Cardiac ventricle fibroblast (primary cell): ENCODE measurements around the gene NLGN2. TPM values are rescaled to one million over a fixed set of nuclear protein-coding genes. Genes with fewer than 3 reads are reported as not detected.

Experiments used
- total RNA-seq: library from RNA; depleted of rRNA; stranded (reverse); fragments of >200 nt; gene quantifications from 2 replicates; pipeline ENCODE4 v1.2.3, GENCODE V29; 2015

The NLGN2 gene
- 20.6 and 23.5 TPM in 2 replicates for total RNA-seq

GRCh38 chr17:7407485-7408251, at the start of gene NLGN2:
Gene NLGN2, plus strand, starts transcription at chr17:7407845. Its CDS starts 411 bp downstream, at chr17:7408256.

GRCh38 chr17:7380855-7381683, 26.6 kb upstream of the NLGN2 start, which contains the start of gene TNK1:
Gene TNK1, plus strand, starts transcription at chr17:7381089. Its CDS starts 1,838 bp downstream, at chr17:7382927.

GRCh38 chr17:7394452-7395191, 13.0 kb upstream of the NLGN2 start, which contains the start of gene PLSCR3:
Gene PLSCR3, minus strand, starts transcription at chr17:7394525. Its CDS starts 415 bp downstream, at chr17:7394110.

DNA sequence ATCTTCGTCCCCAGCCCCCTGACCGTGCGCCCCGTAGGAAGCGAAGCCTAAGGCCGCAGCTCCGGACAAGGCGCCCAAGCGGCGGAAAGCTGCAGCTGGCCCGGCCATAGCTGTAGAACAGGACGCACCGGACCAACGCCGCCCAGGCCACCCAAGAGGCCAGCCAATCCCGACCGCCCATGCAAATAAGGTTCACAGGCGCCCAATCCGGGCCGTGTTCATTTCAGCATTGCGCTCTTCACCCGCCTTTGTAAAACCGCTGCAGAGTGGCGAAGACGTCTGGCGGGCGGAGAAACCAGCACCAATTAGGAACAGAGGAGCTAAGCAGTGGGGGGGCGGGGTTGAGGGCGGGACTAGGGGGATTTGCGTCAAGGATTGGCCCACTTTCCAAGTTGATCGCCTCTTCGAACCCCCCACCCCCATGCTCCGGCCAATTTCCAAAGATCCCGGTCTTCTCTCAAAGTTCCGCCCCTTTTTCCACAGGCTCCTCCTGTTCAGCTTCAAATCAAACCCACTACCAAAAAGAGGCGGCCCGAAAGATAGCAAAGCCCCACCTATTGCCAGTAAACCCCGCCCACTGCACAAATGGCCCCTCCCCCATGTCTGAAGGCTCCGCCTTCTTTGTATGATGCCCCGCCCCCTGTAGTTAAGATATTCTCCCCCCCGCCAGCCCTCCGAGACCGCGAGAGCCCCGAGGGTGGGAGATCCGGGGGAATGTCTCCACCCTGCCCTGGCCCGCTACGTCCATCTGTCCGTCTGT, 3.5 kb upstream of the NLGN2 start, which contains the start of gene TMEM256:
TSS of gene TMEM256 (minus strand) at position 121 of the 760 bp plus-strand sequence. CDS start at position 108, 13 bp downstream.

DNA sequence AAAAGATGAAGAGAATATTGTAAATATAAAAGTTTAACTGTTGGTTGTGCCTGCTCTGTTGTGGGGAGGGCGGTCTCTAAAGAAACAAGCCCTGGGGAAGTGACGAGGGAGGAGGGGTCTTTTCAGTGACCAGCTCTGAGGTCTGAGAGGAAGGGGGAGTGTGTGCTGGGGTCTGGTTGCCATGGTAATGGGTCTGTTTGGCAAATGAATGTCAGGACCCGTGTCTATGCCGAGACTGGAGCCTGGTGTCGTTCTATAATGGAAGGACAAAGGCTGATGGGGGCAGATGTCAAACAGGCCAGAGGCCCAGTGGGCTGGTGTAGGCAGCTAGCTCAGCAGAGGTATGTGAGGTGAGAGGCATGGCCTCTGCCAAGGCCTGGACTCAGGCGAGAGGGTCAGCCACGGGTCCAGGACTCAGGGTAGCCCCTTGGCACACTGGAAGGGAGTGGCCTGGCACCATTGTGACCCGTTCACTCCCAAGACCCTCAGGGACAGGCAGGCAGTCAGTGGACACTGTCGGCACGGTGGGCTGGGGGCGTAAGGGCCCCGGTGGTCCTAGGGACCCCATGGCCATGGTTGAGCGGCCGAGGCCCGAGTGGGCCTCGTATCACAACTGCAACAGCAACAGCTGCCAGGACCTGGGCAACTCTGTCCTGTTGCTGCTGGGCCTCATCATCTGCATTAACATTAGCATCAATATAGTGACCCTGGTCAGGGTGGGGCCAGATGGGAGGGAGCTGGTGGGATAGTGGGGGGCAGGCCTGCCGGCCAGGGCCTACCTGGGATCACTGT, 12.4 kb downstream of the NLGN2 start, which contains the start of gene SPEM1:
TSS of gene SPEM1 (plus strand) at position 506 of the 792 bp plus-strand sequence. CDS start at position 567, 61 bp downstream.

GRCh38 chr17:7425316-7425715, 17.7 kb downstream of the NLGN2 start, which contains the start of gene SPEM2:
Gene SPEM2, plus strand, starts transcription at chr17:7425616. Its CDS starts 73 bp downstream, at chr17:7425689.

DNA sequence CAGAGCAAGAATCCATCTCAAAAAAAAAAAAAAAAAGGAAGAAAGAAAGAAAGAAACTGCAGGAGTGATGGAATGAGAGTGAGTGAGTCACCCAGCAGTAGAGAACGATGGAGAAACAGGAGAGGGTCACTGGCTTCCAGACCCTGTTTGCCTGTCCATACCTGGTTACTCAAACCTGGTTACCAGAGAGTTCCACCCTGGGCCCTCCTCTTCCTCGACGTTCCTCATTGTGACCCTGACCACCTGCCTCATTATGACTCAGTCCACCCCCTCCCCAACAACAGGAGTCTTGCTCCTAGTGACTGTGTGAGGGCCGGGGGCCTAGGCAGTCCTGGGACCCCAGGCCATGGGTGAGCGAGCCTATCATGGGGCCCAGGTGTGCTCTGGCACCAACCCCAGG, 20.9 kb downstream of the NLGN2 start, which contains the start of gene SPEM3:
TSS of gene SPEM3 (plus strand) at position 301 of the 400 bp plus-strand sequence. CDS start at position 347, 46 bp downstream.

DNA sequence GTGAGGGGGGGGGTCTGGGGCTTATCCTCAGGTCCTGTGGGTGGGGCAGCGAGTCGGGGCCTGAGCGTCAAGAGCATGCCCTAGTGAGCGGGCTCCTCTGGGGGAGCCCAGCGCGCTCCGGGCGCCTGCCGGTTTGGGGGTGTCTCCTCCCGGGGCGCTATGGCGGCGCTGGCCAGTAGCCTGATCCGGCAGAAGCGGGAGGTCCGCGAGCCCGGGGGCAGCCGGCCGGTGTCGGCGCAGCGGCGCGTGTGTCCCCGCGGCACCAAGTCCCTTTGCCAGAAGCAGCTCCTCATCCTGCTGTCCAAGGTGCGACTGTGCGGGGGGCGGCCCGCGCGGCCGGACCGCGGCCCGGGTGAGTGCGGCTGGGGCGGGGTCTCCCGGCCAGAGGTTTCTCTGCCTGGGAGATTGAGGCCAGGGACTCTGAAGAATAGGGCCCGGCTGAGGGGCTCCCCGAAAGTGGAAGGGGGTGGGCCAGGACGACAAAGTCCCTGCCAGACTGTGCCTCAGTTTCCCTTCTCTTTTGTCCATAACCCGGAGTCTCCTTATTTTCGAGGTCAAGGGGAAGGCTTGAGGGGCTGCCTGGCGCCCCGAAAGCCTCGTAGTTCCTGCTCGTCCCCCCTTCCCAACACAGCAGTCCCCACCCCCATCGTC, 31.9 kb downstream of the NLGN2 start, which contains the start of gene FGF11:
TSS of gene FGF11 (plus strand) at position 51 of the 651 bp plus-strand sequence. CDS start at position 160, 109 bp downstream.

GRCh38 chr17:7444682-7445618, 37.3 kb downstream of the NLGN2 start, which contains the start of gene CHRNB1:
Gene CHRNB1, plus strand, starts transcription at chr17:7445061. Its CDS starts 67 bp downstream, at chr17:7445128.

Other genes with a start within 250 kb of the NLGN2 start
- gene ASGR1, start 228.5 kb upstream of the NLGN2 start, total RNA-seq, result 0.24 and 0.25 TPM in 2 replicates
- gene DLG4, start 188.0 kb upstream of the NLGN2 start, total RNA-seq, result 17.7 and 21.6 TPM in 2 replicates
- 281 and 473 TPM in 2 replicates for gene ACADVL, start 187.9 kb upstream of the NLGN2 start, total RNA-seq
- gene DVL2, start 173.3 kb upstream of the NLGN2 start, total RNA-seq, result 31.5 and 44.1 TPM in 2 replicates
- gene PHF23, start 168.4 kb upstream of the NLGN2 start, total RNA-seq, result 38.6 and 48.0 TPM in 2 replicates
- 318 and 677 TPM in 2 replicates for gene GABARAP, start 165.4 kb upstream of the NLGN2 start, total RNA-seq
- gene CTDNEP1, start 156.1 kb upstream of the NLGN2 start, total RNA-seq, result 78.3 and 99.5 TPM in 2 replicates
- gene ELP5, start 155.6 kb upstream of the NLGN2 start, total RNA-seq, result 30.1 and 41.1 TPM in 2 replicates
- gene CLDN7, start 145.4 kb upstream of the NLGN2 start, total RNA-seq, result 2.0 TPM in 1 of 2 replicates, not detected in the other
- 0.05 TPM in 1 of 2 replicates, not detected in the other for gene SLC2A4, start 126.1 kb upstream of the NLGN2 start, total RNA-seq
- 0.06 TPM in 1 of 2 replicates, not detected in the other for gene YBX2, start 113.2 kb upstream of the NLGN2 start, total RNA-seq
- 259 and 332 TPM in 2 replicates for gene EIF5A, start 100.2 kb upstream of the NLGN2 start, total RNA-seq
- 29.9 and 34.0 TPM in 2 replicates for gene GPS2, start 92.5 kb upstream of the NLGN2 start, total RNA-seq
- 6.4 and 12.7 TPM in 2 replicates for gene NEURL4, start 78.5 kb upstream of the NLGN2 start, total RNA-seq
- 0.73 TPM in 1 of 2 replicates, not detected in the other for gene ACAP1, start 71.3 kb upstream of the NLGN2 start, total RNA-seq
- gene KCTD11, start 55.7 kb upstream of the NLGN2 start, total RNA-seq, result 11.9 and 14.6 TPM in 2 replicates
- not detected in 2 replicates for gene TMEM95, start 52.7 kb upstream of the NLGN2 start, total RNA-seq
- 0.05 TPM in 1 of 2 replicates, not detected in the other for gene TNK1, start 26.8 kb upstream of the NLGN2 start, total RNA-seq
- gene PLSCR3, start 13.3 kb upstream of the NLGN2 start, total RNA-seq, result 48.7 and 57.0 TPM in 2 replicates
- 42.9 and 68.5 TPM in 2 replicates for gene TMEM256, start 3.7 kb upstream of the NLGN2 start, total RNA-seq
- gene SPEM1, start 12.5 kb downstream of the NLGN2 start, total RNA-seq, result not detected in 2 replicates
- not detected in 2 replicates for gene SPEM2, start 17.8 kb downstream of the NLGN2 start, total RNA-seq
- not detected in 2 replicates for gene SPEM3, start 21.0 kb downstream of the NLGN2 start, total RNA-seq
- 0.62 and 2.1 TPM in 2 replicates for gene TMEM102, start 27.6 kb downstream of the NLGN2 start, total RNA-seq
- gene FGF11, start 31.7 kb downstream of the NLGN2 start, total RNA-seq, result 1.1 and 1.2 TPM in 2 replicates
- gene CHRNB1, start 37.2 kb downstream of the NLGN2 start, total RNA-seq, result 2.5 and 4.8 TPM in 2 replicates
- 25.5 and 32.9 TPM in 2 replicates for gene ZBTB4, start 71.8 kb downstream of the NLGN2 start, total RNA-seq
- gene SLC35G6, start 73.6 kb downstream of the NLGN2 start, total RNA-seq, result not detected in 2 replicates
- gene POLR2A, start 76.5 kb downstream of the NLGN2 start, total RNA-seq, result 67.3 and 74.0 TPM in 2 replicates
- gene TNFSF12, start 141.2 kb downstream of the NLGN2 start, total RNA-seq, result 14.6 and 15.0 TPM in 2 replicates
- gene TNFSF13, start 150.9 kb downstream of the NLGN2 start, total RNA-seq, result 3.2 and 8.0 TPM in 2 replicates
- gene SENP3, start 154.1 kb downstream of the NLGN2 start, total RNA-seq, result 30.5 and 32.1 TPM in 2 replicates
- gene CD68, start 171.8 kb downstream of the NLGN2 start, total RNA-seq, result 25.7 and 31.7 TPM in 2 replicates
- 62.5 and 77.8 TPM in 2 replicates for gene MPDU1, start 176.0 kb downstream of the NLGN2 start, total RNA-seq
- gene SOX15, start 182.2 kb downstream of the NLGN2 start, total RNA-seq, result 0.20 and 0.25 TPM in 2 replicates
- gene FXR2, start 207.1 kb downstream of the NLGN2 start, total RNA-seq, result 20.4 and 24.7 TPM in 2 replicates
- gene SAT2, start 220.0 kb downstream of the NLGN2 start, total RNA-seq, result 131 and 141 TPM in 2 replicates
- gene SHBG, start 222.3 kb downstream of the NLGN2 start, total RNA-seq, result 0.81 and 0.83 TPM in 2 replicates
- 0.10 and 0.12 TPM in 2 replicates for gene ATP1B2, start 243.1 kb downstream of the NLGN2 start, total RNA-seq